ENCODE data around the gene BICDL2. TPM values are rescaled to one million over a fixed set of nuclear protein-coding genes. Genes with fewer than 3 reads are reported as not detected.

Gene BICDL2, protein sequence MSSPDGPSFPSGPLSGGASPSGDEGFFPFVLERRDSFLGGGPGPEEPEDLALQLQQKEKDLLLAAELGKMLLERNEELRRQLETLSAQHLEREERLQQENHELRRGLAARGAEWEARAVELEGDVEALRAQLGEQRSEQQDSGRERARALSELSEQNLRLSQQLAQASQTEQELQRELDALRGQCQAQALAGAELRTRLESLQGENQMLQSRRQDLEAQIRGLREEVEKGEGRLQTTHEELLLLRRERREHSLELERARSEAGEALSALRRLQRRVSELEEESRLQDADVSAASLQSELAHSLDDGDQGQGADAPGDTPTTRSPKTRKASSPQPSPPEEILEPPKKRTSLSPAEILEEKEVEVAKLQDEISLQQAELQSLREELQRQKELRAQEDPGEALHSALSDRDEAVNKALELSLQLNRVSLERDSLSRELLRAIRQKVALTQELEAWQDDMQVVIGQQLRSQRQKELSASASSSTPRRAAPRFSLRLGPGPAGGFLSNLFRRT
- total RNA-seq, result 0.23 and 0.78 TPM in 2 replicates

GRCh38 chr16:3036726-3037315, at the start of gene BICDL2:
Gene BICDL2 (minus strand): TSS chr16:3036944. CDS start chr16:3035496, 1,448 bp downstream.

DNA sequence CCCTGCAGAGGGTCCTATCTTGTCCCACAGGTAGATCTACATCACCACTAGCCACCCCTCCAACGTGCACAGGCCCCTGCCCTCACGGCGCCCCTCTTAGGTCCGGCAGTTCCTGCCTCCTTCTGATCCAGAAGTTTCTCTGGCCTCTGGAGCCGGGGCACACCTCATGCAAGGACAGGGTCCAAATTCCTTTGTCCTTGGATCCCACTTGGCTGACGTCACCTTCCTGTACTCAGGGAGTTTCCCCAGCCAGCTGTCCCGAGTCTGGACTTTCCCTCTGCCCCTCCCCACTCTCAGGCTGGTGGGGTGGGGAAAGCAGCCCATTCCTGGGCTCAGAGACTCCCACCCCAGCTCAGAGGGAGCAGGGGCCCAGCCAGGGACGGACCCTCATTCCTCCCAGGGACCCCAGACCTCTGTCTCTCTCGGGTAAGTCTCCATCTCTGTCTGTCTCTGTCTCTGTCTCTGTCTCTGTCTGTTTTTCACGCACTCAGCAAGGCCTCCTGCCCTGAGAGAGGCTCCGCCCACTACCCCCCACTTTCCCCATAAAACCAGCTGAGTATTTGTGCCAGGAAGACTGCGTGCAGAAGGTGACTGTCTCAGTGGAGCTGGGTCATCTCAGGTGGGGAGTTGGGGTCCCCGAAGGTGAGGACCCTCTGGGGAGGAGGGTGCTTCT, 28.5 kb upstream of the BICDL2 start, which contains the start of gene IL32:
Gene IL32, plus strand, starts transcription at position 572 of the 673 bp plus-strand sequence. CDS start 172 bp downstream, outside the sequence.

GRCh38 chr16:3045758-3046640, 9.3 kb upstream of the BICDL2 start, which contains the start of gene MMP25:
Gene MMP25 (plus strand): TSS chr16:3046561. CDS start chr16:3046918, 357 bp downstream.

GRCh38 chr16:3023669-3024478, 12.9 kb downstream of the BICDL2 start, which contains the start of the genes HCFC1R1 and THOC6:
Gene HCFC1R1 (minus strand): TSS chr16:3023942. CDS start chr16:3023941, 1 bp downstream.
Gene THOC6 (plus strand): TSS chr16:3024035. CDS start chr16:3024327, 292 bp downstream.

GRCh38 chr16:3020247-3020603, 16.5 kb downstream of the BICDL2 start, which contains the start of gene TNFRSF12A:
Gene TNFRSF12A (plus strand): TSS chr16:3020368. CDS start chr16:3020398, 30 bp downstream.

GRCh38 chr16:3017794-3018506, 18.8 kb downstream of the BICDL2 start, which contains the start of gene CLDN6:
Gene CLDN6 (minus strand): TSS chr16:3018183. CDS start chr16:3016021, 2,162 bp downstream.

GRCh38 chr16:3012828-3013420, 23.8 kb downstream of the BICDL2 start, which contains the start of gene CLDN9:
Gene CLDN9 (plus strand): TSS chr16:3012923. CDS start chr16:3013363, 440 bp downstream.

GRCh38 chr16:2980227-2981176, 56.2 kb downstream of the BICDL2 start, which contains the start of gene PKMYT1:
Gene PKMYT1 (minus strand): TSS chr16:2980446. CDS start chr16:2979657, 789 bp downstream.

Other genes with a start within 250 kb of the BICDL2 start
- gene PRSS33, start 249.4 kb downstream of the BICDL2 start, total RNA-seq, result not detected in 2 replicates
- not detected in 2 replicates for gene PRSS41, start 238.5 kb downstream of the BICDL2 start, total RNA-seq
- gene PRSS21, start 219.7 kb downstream of the BICDL2 start, total RNA-seq, result 0.80 and 3.8 TPM in 2 replicates
- 0.23 and 0.31 TPM in 2 replicates for gene ZG16B, start 206.6 kb downstream of the BICDL2 start, total RNA-seq
- gene PRSS22, start 178.8 kb downstream of the BICDL2 start, total RNA-seq, result 0.34 and 2.8 TPM in 2 replicates
- gene FLYWCH2, start 153.7 kb downstream of the BICDL2 start, total RNA-seq, result 50.9 and 55.1 TPM in 2 replicates
- 47.7 and 65.2 TPM in 2 replicates for gene FLYWCH1, start 125.0 kb downstream of the BICDL2 start, total RNA-seq
- gene KREMEN2, start 72.7 kb downstream of the BICDL2 start, total RNA-seq, result 11.7 and 22.4 TPM in 2 replicates
- gene PAQR4, start 67.6 kb downstream of the BICDL2 start, total RNA-seq, result 34.4 and 38.0 TPM in 2 replicates
- 20.1 and 86.7 TPM in 2 replicates for gene PKMYT1, start 56.5 kb downstream of the BICDL2 start, total RNA-seq
- not detected in 2 replicates for gene CLDN9, start 24.0 kb downstream of the BICDL2 start, total RNA-seq
- gene CLDN6, start 18.8 kb downstream of the BICDL2 start, total RNA-seq, result 0.08 TPM in 1 of 2 replicates, not detected in the other
- gene TNFRSF12A, start 16.6 kb downstream of the BICDL2 start, total RNA-seq, result 522 and 714 TPM in 2 replicates
- gene HCFC1R1, start 13.0 kb downstream of the BICDL2 start, total RNA-seq, result 26.4 and 29.2 TPM in 2 replicates
- gene THOC6, start 12.9 kb downstream of the BICDL2 start, total RNA-seq, result 22.3 and 33.0 TPM in 2 replicates
- gene MMP25, start 9.6 kb upstream of the BICDL2 start, total RNA-seq, result 0.04 and 0.31 TPM in 2 replicates
- gene IL32, start 28.7 kb upstream of the BICDL2 start, total RNA-seq, result 6.5 and 25.3 TPM in 2 replicates
- gene ZSCAN10, start 62.4 kb upstream of the BICDL2 start, total RNA-seq, result not detected in 2 replicates
- 22.3 and 22.7 TPM in 2 replicates for gene ZNF205, start 75.6 kb upstream of the BICDL2 start, total RNA-seq
- gene ZNF213, start 98.1 kb upstream of the BICDL2 start, total RNA-seq, result 4.4 and 5.8 TPM in 2 replicates
- not detected in 2 replicates for gene OR1F1, start 151.3 kb upstream of the BICDL2 start, total RNA-seq
- 3.7 and 8.1 TPM in 2 replicates for gene ZNF200, start 198.2 kb upstream of the BICDL2 start, total RNA-seq
- gene MEFV, start 219.7 kb upstream of the BICDL2 start, total RNA-seq, result 0.08 TPM in 2 replicates
- gene ZNF263, start 246.5 kb upstream of the BICDL2 start, total RNA-seq, result 23.4 and 35.5 TPM in 2 replicates